ENCODE measurements around the gene DENND1B.

DENND1B gene

DNA sequence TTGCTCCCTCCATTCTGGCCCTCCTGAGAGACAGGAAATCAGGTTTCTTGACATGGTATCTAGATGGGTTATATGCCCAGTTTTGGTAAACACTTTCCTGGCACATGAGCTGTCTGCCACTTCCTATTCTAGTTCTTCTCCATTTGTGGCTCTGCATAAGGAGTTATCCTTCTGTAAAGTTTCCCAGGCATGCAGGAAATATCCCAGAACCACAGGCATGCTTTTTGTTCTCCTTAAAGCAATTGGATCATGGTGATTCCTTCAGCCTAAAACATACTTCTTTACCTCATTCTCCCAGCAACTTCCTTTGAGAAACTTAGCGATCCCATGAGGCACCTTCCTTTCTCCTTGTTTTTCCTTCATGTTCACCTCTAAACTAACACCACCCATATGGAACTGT, 307.4 kb downstream of the DENND1B start:
- DNase-seq (ENCODE audit: low read depth): no peak

DNA sequence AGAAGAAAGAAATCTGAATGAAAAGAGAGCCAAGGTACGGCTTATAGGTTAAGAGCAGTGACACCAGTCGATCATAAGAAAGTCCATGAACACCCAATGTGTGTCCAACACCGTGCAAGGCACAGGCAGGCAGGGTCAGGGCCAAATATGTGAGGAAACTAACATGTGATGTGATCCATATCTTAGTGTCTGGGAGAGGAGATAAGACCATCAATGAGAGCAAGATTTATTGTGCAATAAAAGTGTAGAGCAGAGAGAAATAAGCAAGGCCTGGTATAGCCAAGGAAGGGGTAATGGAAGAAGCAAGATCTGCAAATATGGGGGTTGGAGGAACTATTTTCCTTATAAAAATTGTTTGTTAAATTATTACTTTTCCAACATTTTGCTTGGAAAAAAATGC, 308.5 kb downstream of the DENND1B start:
- DNase-seq (ENCODE audit: low read depth): no peak

DNA sequence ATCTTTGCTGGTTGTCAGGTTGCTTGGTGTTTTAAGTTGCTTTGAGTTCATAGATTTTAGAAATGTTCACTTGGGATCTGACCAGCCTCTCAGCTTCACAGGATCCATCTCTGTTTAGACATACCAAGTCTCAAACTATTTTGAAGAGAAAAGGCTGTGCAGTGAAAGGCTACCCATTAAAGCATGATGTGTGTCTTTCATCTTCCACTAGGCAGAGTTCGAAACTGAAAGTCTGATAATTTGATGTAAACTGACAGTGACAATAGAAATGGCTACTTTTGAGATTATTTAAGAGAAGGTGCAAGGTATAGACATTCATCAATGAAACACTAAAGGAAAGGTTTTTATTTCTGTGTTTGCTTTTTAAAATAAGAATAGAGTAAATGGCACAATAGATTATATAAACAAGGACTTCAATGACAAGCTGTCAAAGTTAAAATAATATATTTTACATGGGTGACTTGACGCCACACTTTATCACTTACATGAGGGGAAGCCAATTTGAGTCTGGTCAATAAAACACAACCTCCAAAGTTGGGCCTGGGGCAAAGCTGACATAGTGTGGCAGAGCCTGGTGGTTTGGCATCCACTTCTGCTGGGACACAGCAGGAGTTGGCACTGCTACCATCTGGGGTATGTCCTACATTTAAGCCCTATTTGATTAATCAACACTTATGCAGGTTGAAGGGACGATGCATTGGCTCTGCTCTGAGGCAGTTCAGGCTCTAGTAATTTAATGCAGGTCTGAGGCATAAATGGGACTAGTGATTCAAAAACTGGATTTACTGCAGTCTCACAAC, 309.6 kb downstream of the DENND1B start:
- no peak for DNase-seq (ENCODE audit: low read depth)

DNA sequence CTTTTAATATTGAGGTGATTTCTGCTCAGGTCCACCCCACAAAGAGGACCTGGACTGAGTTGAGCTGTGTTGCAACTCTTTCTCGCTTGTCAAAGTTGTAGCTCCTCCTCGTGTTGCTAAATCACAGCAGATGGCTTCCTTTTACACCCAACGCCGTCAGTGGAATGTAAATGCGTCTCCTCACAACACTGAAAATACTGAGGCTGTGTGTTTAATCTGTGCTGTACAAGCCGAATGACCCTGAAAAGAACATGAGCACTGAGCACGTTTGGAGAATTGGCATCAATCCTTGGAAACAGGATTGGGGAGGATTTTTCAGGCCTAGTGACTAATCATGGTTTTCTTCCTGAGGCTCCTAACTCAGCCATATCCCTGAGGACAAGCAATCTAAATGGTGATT, 311.2 kb downstream of the DENND1B start:
- DNase-seq (ENCODE audit: low read depth): no peak

DNA sequence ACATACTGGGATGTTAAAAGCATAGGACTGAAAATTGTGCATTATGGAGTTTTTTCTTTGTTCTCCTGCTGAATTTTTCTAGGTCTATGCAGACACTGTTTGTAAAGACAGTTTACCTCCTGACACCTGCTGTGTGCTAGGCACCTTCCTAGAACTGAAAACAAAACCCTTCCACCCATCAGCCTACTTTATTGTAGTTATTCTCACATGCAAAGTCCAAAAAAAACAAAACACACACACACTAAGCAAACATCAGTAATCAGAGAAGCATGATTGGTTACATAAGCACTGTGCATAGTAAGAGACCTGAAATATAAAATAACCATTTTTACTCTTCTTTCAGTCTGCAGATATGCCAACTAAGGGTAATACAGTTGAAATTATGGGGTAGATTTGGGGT, 312.1 kb downstream of the DENND1B start:
- DNase-seq (ENCODE audit: low read depth): no peak

DNA sequence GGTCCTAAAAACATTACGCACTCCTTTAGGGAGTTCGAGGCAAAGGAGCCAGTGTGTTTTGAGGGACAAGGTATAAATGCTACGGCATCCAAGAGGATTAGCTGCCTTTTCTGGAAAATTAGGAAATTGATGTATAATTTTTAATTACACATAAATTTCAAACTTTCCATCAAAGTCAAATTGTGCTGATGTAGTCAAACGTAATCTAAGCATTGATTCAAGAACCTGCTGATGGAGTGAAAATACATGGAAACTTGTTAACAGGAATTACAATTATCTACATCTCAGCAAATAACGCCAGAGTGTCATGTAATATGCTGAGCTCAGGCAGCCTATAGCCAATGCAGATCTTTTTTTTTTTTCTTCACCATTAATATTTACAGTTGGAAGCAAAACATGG, 312.7 kb downstream of the DENND1B start:
- no peak for DNase-seq (ENCODE audit: low read depth)

Measured in stimulated activated CD8-positive, alpha-beta memory T cell treated with anti-CD3 and anti-CD28 coated beads, Interleukin-4, amount 100 ng/mL, for 24 hours (primary cell).